GM19025 (cell line): ENCODE data around the gene NCOA3.
A peak's percentile ranks its signal among the peaks of the same experiment; 100 is the strongest.
"Not testable (repeated sequence)": the region's sequence is repeated elsewhere in the genome, so short reads cannot be mapped to it uniquely, and the experiment has no call there.

Experiments used
- ATAC-seq: cut with Tn5 transposase; IDR thresholded peaks from one replicate; pipeline ENCODE4 v1.9.1; 2021; ENCODE audit warnings: mild to moderate bottlenecking, low read depth, moderate library complexity; ENCODE audit not compliant: unreplicated experiment

The NCOA3 gene

GRCh38 chr20:47586649-47587294 lies 85.1 kb downstream of the NCOA3 start:
- no peak for ATAC-seq

DNA sequence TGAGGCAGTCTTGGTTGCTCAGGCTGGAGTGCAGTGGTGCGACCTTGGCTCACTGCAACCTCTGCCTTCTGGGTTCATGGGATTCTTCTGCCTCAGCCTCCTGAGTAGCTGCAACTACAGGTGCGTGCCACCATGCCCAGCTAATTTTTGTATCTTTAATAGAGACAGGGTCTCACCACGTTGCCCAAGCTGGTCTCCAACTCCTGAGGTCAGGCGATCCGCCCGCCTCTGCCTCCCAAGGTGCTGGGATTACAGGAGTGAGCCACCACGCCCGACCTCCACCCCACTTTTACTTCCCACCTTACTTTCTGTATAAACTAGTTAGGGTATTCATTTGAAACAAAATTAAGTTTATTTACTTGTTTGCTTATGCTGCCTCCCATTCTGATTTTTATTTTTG lies 86.5 kb downstream of the NCOA3 start:
- ATAC-seq = no peak

DNA sequence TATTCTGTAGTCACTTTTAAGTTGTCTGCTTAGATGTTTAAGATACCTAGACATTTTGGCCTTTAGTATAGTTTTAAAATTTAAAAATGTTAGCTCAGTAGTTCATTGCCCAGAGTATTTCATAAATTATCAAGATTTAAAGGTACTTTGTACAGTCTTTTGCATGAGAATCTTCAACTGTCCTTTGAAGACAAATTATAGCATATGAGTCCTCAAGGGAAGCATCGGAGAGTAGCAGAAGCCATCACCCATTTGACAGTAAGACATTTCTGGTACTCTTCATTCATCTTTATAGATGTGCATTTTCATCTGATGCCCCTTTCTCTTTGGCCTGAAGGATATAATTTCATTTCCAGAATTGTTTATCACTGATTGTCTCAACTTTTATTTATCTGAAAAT lies 89.5 kb downstream of the NCOA3 start:
- no peak for ATAC-seq

DNA sequence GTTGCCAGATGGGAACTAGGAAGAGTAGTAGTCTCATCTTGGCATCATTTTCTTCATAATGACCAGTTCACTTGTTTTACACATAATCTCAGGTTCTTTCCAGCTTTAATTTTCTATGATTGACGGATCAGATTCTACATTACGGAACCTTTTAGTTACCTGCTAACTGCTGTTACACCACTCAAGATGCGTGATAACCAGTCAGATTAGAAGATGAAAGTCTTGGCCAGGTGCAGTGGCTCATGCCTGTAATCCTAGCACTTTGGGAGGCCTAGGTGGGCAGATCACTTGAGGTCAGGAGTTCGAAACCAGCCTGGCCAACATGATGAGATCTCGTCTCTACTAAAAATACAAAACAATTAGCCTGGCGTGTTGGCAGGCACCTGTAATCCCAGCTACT lies 92.5 kb downstream of the NCOA3 start:
- ATAC-seq = no peak

GRCh38 chr20:47595138-47595537 lies 93.5 kb downstream of the NCOA3 start:
- not testable (repeated sequence) for ATAC-seq

DNA sequence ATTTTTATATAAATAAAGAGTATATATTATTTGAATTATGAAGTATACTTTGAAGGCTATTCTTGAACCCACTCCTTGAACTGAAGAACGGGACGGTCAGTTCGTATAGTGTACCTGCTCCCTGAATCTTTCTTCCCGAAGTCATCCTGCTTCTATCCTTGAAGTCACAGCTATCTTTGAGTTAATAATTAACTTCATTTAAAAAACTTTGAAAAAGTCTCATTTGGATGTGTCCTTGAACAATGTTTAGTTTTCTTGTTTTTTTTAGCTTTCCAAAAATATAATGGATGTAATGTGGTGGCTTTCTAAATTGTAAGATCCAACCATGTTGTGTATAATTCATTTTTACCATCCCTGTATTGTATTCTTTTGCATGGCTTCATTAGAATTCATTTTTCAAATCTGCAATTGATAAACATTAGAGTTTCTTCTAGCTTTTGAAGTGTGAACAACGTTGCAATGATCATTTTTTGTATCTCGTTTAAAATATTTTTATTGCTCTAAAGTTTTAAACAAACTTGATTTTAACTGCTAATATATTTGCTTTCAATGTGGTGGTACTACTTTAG lies 94.4 kb downstream of the NCOA3 start:
- no peak for ATAC-seq

DNA sequence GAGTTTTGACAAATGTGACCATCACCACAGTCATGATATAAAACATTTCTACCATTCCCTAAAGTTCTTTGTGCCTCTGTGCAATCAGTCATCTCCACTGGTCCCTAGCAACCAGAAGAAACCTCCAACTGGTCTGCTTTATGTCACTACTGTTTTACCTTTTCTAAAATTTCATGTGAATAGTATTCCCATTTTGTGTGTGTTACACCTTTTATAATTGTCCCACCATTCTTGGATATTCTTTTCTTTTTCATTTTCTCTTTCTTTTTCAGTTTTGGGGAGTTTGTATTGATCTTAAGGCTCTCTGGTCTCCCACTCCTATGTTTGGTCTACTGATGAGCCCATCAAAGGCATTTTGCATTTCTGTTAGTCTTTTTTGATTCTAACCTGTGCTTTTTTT lies 95.4 kb downstream of the NCOA3 start:
- no peak for ATAC-seq

GRCh38 chr20:47598911-47599744 lies 97.4 kb downstream of the NCOA3 start:
- ATAC-seq = no peak

- no peak for ATAC-seq
Observed at GRCh38 chr20:47600967-47601547, 99.4 kb downstream of the NCOA3 start.

- no peak for ATAC-seq
Observed at GRCh38 chr20:47603260-47603659, 101.6 kb downstream of the NCOA3 start.

DNA sequence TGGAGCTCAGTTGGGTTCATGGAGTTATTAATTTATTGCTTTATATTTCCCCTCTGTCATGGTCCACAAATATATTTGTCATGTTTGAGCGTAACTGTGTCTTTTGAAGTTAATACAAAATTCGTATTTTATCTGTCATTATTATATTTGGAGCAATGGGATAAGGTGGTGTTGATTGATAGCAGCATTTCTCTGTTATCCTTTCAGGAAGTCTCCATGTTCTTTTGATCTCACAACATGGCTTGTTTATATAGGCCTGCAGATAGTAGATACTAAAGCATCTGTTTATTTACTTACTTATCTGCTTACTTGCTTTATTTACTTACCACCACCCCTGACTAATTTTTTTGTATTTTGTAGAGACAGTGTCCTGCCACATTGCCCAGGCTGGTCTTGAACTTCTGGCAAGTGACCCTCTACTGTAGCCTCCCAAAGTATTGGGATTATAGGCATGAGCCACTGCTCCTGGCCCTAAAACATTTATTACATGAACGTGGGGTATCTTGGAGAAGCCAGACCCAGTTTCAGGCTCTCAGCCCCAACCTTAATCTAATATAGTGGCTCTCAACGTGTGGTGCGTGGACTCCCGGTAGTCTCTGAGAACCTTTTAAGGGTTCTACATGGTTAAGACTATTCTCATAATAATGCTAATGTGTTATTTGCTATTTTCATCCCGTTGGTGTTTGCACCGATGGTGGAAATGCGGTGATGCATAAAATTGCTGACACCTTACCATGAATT lies 104.2 kb downstream of the NCOA3 start:
- ATAC-seq = no peak

DNA sequence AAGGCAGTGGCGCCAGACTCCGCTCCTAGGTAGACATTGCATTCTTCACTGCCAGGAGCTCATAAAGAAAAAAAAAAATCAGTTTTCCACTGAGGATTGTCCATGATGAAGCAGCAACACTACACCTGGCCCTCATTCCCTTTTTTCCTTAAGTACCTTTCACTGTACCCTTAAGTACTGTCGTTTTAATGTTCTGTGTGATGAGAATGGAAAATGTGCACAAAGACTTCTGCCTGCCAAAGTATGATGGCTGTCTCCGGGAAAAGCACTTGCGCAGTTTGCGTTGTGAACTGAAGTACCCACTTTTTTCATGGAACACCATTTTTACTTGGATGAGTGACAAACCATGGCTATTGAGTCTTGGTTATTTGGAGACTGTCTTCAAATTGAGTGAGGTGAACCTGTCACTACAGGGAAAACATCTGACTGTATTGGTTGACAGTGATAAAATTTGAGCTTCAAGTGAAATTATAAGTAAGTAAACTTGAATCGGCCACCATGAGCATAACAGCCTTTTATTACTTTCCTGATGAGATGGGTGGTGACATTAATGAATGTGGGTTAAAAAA lies 104.8 kb downstream of the NCOA3 start:
- ATAC-seq = no peak

DNA sequence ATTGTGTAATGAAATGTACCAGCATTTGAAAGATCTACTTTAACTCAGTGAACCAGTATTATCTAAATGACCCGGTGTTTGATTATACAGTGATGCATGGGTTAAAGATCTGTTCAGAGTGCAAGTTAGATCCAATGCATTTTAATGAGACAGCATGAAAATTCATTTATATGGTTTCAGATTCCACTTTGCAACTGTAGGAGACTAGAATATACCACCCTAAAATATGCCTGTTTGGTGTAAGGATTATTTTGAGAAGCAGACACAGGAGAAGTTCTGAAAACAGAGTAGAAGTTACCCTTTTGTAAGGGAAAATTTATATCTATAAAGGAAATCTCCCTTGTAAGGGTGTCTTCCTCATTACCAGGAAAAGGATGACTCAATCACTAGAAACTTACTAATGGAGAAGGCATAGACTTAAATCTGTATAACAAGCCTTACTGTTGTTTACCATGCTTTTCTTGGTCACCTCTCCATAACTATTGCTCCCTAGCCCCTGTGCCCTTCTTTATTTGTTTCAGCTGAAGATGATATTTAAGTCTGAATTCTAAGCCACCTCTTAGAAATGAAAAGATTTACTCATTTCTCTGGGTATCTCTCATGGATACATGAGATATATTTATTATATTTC lies 105.4 kb downstream of the NCOA3 start:
- ATAC-seq = no peak

DNA sequence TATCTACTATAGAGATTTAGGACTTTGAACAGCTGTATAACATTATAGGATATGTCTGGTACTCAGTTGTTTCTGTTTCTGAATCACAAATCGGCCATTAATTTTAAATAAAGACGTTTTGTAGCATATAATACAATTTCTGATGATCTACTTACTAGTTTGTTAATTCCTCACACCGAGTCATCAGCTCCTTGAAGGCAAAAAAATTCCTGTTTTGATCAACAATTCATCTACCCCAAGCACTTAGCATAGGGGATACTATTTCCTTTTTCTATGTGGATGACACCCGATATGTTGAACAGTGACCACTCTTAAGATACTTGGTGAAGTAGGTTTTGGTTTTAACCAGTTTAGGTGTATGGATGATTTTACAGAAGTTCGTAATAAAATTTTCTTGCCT lies 107.3 kb downstream of the NCOA3 start:
- no peak for ATAC-seq

GRCh38 chr20:47610247-47610944 lies 108.7 kb downstream of the NCOA3 start:
- peak; percentile 57 for ATAC-seq

- ATAC-seq = no peak
Observed at GRCh38 chr20:47610945-47611250, 109.2 kb downstream of the NCOA3 start.

DNA sequence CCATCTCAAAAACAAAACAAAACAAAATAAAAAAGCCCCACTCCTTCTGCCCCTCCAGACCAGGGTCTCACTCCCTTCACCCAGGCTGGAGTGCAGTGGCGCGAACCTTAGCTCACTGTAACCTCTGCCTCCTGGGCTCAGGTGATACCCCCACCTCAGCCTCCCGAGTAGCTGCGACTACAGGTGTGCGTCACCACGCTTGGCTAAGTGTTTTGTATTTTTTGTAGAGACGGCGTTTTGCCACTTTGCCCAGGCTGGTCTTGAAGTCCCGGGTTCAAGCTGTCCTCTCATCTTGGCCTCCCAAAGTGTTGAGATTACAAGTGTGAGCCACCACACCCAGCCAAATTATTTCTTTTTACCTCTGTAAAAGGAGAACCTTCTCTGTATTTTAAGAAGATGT lies 110.1 kb downstream of the NCOA3 start:
- ATAC-seq = no peak

GRCh38 chr20:47612670-47613069 lies 111.0 kb downstream of the NCOA3 start:
- ATAC-seq = no peak

GRCh38 chr20:47614703-47615309 lies 113.1 kb downstream of the NCOA3 start:
- ATAC-seq = no peak
